ENCODE data around the gene UGT8. TPM values are rescaled to one million over a fixed set of nuclear protein-coding genes. Genes with fewer than 3 reads are reported as not detected.
"Not testable (repeated sequence)": the region's sequence is repeated elsewhere in the genome, so short reads cannot be mapped to it uniquely, and the experiment has no call there.

Gene UGT8
- total RNA-seq, 1 donor from 2014 or later = 4.3 TPM

GRCh38 chr4:114577386-114577785, 21.2 kb upstream of the UGT8 start:
- H3K27me3 Mint-ChIP-seq (ENCODE audit: insufficient read depth, low read depth) = no peaks in the 10 kb centered on the region
- Histone ChIP-seq H2AFZ (replicated peaks) (no peak overlapping the region), H3K36me3 (no peaks in the 10 kb centered on the region), H4K20me1 (ENCODE audit: low read depth) (no peaks in the 10 kb centered on the region), H3K9me3 (ENCODE audit: low read depth) (no peaks in the 10 kb centered on the region), H3K4me1 (no peaks in the 10 kb centered on the region), H3K9ac (no peak overlapping the region), H3K27ac (no peak overlapping the region), H3K27me3 (no peaks in the 10 kb centered on the region), H3K4me2 (no peak overlapping the region), H3K4me3 (no peak overlapping the region), H3K79me2 (ENCODE audit: low read depth) (no peaks in the 10 kb centered on the region), H3F3A (ENCODE audit: low read depth) (no peaks in the 10 kb centered on the region)
- H3K4me1 Mint-ChIP-seq = no peaks in the 10 kb centered on the region
- no peak overlapping the region for H3K4me3 Mint-ChIP-seq
- H3K9me3 Mint-ChIP-seq = peaks cover 18% of the 10 kb centered on the region
- H3K27ac Mint-ChIP-seq = no peak overlapping the region
- TF ChIP-seq, protein P1, sequence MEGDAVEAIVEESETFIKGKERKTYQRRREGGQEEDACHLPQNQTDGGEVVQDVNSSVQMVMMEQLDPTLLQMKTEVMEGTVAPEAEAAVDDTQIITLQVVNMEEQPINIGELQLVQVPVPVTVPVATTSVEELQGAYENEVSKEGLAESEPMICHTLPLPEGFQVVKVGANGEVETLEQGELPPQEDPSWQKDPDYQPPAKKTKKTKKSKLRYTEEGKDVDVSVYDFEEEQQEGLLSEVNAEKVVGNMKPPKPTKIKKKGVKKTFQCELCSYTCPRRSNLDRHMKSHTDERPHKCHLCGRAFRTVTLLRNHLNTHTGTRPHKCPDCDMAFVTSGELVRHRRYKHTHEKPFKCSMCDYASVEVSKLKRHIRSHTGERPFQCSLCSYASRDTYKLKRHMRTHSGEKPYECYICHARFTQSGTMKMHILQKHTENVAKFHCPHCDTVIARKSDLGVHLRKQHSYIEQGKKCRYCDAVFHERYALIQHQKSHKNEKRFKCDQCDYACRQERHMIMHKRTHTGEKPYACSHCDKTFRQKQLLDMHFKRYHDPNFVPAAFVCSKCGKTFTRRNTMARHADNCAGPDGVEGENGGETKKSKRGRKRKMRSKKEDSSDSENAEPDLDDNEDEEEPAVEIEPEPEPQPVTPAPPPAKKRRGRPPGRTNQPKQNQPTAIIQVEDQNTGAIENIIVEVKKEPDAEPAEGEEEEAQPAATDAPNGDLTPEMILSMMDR (IDR thresholded peaks at IDR 0.05) = no peak
- TF ChIP-seq EZH2 (IDR thresholded peaks at IDR 0.05) (no peak), EZH2phosphoT487 (IDR thresholded peaks at IDR 0.05) (no peak)
- no peak for DNase-seq (ENCODE audit: low spot score)
- no peaks in the 10 kb centered on the region for H3K36me3 Mint-ChIP-seq

GRCh38 chr4:114582621-114583020, 16.0 kb upstream of the UGT8 start:
- no peak overlapping the region for H3K27ac Mint-ChIP-seq
- H3K9ac ChIP-seq = no peak overlapping the region
- H3K36me3 Mint-ChIP-seq = no peaks in the 10 kb centered on the region
- H2AFZ ChIP-seq (replicated peaks) = no peak overlapping the region
- H3K27me3 ChIP-seq = no peaks in the 10 kb centered on the region
- no peaks in the 10 kb centered on the region for H3K36me3 ChIP-seq
- H3K4me1 ChIP-seq = no peaks in the 10 kb centered on the region
- H3F3A ChIP-seq (ENCODE audit: low read depth) = no peaks in the 10 kb centered on the region
- H3K4me2 ChIP-seq = no peak overlapping the region
- H3K4me3 Mint-ChIP-seq = no peak overlapping the region
- no peaks in the 10 kb centered on the region for H4K20me1 ChIP-seq (ENCODE audit: low read depth)
- H3K27ac ChIP-seq = no peak overlapping the region
- TF ChIP-seq EZH2phosphoT487 (IDR thresholded peaks at IDR 0.05) = no peak
- H3K9me3 Mint-ChIP-seq = peaks cover 18% of the 10 kb centered on the region
- H3K4me1 Mint-ChIP-seq = no peaks in the 10 kb centered on the region
- no peaks in the 10 kb centered on the region for H3K79me2 ChIP-seq (ENCODE audit: low read depth)
- no peaks in the 10 kb centered on the region for H3K9me3 ChIP-seq (ENCODE audit: low read depth)
- H3K27me3 Mint-ChIP-seq (ENCODE audit: insufficient read depth, low read depth) = no peaks in the 10 kb centered on the region
- no peak for DNase-seq (ENCODE audit: low spot score)
- H3K4me3 ChIP-seq = no peak overlapping the region

DNA sequence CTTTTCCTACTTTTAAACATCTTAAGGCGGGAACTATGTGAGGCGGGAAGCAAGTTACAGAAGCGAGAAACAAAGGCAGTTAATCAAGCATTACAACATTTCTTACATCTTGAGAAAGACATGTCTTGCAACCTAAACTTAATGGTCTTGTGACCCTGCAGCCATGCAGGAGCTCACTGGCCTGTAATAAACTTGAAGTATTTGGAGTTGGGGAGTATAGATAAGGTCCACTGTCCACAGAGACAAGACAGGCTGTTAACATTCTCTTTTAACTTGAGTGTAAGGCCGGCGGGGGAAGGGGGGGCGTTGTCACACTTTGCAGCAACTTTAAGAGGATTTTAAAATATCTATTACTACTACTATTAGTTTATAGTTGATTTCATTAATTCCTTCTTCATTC, 10.3 kb upstream of the UGT8 start:
- no peaks in the 10 kb centered on the region for H3K9me3 ChIP-seq (ENCODE audit: low read depth)
- no peak overlapping the region for H3K4me3 ChIP-seq
- H3F3A ChIP-seq (ENCODE audit: low read depth) = no peaks in the 10 kb centered on the region
- TF ChIP-seq EZH2phosphoT487 (IDR thresholded peaks at IDR 0.05) (no peak), EZH2 (IDR thresholded peaks at IDR 0.05) (no peak)
- TF ChIP-seq, protein P1 (IDR thresholded peaks at IDR 0.05) = no peak
- Mint-ChIP-seq H3K27me3 (ENCODE audit: insufficient read depth, low read depth) (no peaks in the 10 kb centered on the region), H3K27ac (no peak overlapping the region), H3K4me3 (no peak overlapping the region), H3K36me3 (no peaks in the 10 kb centered on the region), H3K4me1 (no peaks in the 10 kb centered on the region), H3K9me3 (no peaks in the 10 kb centered on the region)
- DNase-seq (ENCODE audit: low spot score) = no peak
- H3K27me3 ChIP-seq = no peaks in the 10 kb centered on the region
- no peaks in the 10 kb centered on the region for H3K36me3 ChIP-seq
- no peak overlapping the region for H2AFZ ChIP-seq (replicated peaks)
- no peak overlapping the region for H3K27ac ChIP-seq
- H3K79me2 ChIP-seq (ENCODE audit: low read depth) = no peaks in the 10 kb centered on the region
- H3K4me2 ChIP-seq = no peak overlapping the region
- H4K20me1 ChIP-seq (ENCODE audit: low read depth) = no peaks in the 10 kb centered on the region
- H3K4me1 ChIP-seq = no peaks in the 10 kb centered on the region
- H3K9ac ChIP-seq = no peak overlapping the region

DNA sequence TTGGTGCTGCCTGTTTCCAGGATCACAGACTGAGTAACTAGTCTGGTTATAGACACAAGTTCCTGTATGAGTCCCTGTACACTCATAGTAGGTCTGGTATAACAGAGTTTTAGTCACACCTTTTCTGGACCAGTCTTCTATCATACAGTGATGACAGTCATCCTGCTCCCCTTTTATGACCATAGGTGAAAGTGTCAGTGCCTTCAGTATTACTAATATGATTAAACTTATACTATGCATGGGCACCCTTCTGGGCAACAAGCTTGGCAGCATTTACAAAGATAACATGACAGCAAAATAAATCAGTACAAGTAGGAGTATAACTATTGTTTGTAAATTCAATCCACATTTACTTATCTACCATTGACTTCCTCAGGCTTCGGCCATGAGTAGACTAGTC, 8.2 kb upstream of the UGT8 start:
- H3K4me1 Mint-ChIP-seq; H3K9ac ChIP-seq; H3K36me3 Mint-ChIP-seq; H4K20me1 ChIP-seq (ENCODE audit: low read depth); H3F3A ChIP-seq (ENCODE audit: low read depth); H3K27ac ChIP-seq; H3K27me3 Mint-ChIP-seq (ENCODE audit: insufficient read depth, low read depth); H3K36me3 ChIP-seq; H3K4me2 ChIP-seq; DNase-seq (ENCODE audit: low spot score); H3K27me3 ChIP-seq; H3K4me3 Mint-ChIP-seq; H3K4me1 ChIP-seq; H3K4me3 ChIP-seq; H2AFZ ChIP-seq (replicated peaks); H3K9me3 ChIP-seq (ENCODE audit: low read depth); H3K79me2 ChIP-seq (ENCODE audit: low read depth); H3K9me3 Mint-ChIP-seq; H3K27ac Mint-ChIP-seq: not testable (repeated sequence)

Data from neural progenitor cell (in vitro differentiated cells).